HUDEP-2 (cell line): Measurements from ENCODE around the gene ITGB2.

Experiments
- DNase-seq, 76 experiments: peaks; one replicate each; lab custom pipeline; 2025; ENCODE audit not compliant: unreplicated experiment in 76 of 76; lab: John Stamatoyannopoulos, UW

Gene ITGB2

DNA sequence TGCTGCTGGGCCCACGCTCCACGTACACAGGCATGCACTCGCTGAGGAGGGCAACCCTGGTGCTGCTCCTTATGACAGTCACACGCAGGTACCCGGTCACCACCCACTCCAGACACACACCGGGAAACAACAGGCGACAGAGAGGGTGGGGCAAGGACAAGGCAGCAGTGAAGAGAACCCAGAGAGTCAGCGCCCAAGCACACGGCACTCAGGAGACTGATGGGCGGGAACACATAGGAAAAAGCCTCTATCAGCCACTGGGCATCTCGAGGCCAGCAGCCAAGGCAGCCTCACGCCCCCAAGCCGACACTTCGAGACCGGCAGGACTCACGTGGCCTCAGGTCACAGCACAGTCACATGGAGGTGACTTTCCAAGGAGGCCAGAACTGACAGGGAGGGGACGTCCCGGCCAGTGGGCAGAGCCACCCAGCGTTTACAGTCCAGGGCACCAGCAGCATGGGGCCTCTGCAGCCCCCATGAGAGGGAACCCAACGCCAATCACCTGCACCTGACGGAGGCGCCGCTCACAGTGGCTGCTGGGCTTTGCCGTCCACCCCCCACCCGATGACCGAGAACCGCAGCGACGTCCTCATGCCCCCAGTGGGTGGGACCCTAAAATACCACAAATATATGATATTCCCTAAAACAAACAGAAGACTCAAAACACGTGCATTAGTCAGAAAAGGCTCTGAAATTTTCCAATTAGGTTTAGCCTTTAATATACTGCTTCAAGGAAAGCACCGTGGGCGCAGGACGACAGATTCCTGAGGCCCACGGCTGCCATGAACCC is 66.9 kb downstream of the ITGB2 start:
- DNase-seq, result peak in 75 of 76 experiments; percentile 71 to 97 (median 92)

DNA sequence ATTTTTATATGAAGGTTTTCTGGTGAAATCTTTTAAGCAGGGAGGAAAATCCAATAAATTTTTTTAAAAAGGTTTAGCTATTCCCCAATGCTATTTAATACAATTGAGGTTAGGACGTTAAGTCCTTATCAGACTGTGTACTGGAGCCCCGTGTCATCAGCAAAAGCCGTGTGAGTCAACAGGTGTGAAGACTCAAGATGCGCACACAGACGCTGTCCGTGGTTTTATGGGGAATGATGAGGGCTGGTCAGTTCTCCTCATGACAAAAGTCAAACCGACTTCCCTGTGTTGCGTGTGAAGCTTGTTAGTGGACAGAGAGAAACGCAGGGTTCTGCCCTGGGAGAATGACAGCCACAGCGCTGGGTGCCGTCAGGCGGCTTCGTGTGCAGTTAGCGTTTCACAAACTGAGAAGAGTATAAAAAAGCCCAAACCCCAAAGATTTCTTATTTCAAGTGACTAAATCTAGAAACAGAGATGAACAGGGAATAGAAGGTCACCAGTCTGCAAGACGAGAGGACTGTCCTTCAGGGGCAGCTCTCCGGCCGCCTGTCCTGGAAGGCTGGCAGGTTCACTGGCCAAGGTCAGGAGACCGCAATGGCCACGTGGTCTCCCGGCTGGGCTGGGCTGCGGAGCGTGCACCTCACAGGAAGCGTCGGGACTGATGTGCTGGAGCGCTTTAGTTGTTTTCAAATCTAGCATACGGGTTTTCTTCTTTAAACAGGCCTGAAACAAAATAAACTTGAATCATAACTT is 69.6 kb downstream of the ITGB2 start:
- no peak for DNase-seq

- DNase-seq, result no peak
Observed at GRCh38 chr21:44850208-44850800, 70.4 kb downstream of the ITGB2 start.

DNA sequence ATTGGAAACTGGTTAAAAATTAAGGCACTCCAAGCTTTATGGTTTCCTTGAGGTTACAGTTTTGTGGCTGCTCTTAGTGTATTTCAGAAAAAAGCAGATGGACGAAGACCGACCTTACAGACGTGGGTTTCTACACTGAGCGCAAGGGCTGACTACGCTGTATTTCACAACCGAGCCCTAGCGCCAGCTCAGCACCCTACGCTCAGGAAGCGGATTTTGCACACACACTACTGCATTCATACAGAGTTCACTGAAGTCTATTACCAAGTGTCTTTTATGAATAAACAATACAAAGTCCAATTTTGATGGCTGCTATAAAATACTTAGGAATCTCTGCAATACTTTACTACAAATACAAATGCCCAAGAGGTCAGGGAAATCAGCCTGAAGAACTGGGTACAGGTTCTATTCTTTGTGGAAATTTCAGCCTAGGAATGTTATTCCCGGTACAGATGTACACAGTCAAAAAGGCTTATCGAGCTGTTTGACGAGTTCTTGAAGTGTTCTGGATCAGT is 71.0 kb downstream of the ITGB2 start:
- DNase-seq, result no peak

GRCh38 chr21:44848821-44849521 is 71.7 kb downstream of the ITGB2 start:
- no peak for DNase-seq

DNA sequence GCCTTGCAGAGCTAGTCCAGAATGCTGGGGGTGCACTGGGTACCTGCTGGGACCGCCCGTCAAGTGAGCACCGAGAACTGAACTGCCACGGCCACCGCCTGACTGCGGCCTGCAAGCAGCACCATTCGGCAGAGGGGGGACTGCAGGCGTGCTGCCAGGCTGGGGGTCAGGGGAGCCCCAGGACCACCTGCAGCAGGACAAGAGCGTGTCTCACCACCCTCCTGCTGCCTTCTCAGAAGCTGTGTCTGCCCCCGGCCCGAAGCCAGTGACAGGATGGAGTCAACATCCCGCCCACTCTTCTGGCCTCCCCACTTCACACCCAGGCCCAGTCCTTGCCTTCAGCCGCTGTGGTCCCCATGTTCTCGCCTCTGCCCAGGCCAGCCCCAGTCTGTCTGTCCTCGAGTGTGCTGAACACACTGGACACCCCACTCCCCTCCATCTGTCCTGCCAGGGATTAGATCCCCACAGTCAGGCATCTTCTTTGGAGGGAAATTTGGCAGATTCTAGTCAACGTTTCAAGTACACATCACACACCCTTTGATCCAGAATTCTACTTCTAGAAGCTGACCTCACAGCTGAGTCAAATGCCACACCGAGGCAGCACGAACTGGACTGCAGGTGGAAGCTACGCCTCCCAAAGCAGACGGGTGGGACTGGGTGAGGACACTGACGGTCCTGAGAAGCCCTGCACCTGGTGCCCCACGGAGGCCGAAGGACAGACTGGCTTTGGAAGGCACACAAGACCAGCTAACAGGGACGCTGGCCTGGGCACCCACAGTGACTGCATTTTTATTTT is 73.2 kb downstream of the ITGB2 start:
- DNase-seq, result no peak

DNA sequence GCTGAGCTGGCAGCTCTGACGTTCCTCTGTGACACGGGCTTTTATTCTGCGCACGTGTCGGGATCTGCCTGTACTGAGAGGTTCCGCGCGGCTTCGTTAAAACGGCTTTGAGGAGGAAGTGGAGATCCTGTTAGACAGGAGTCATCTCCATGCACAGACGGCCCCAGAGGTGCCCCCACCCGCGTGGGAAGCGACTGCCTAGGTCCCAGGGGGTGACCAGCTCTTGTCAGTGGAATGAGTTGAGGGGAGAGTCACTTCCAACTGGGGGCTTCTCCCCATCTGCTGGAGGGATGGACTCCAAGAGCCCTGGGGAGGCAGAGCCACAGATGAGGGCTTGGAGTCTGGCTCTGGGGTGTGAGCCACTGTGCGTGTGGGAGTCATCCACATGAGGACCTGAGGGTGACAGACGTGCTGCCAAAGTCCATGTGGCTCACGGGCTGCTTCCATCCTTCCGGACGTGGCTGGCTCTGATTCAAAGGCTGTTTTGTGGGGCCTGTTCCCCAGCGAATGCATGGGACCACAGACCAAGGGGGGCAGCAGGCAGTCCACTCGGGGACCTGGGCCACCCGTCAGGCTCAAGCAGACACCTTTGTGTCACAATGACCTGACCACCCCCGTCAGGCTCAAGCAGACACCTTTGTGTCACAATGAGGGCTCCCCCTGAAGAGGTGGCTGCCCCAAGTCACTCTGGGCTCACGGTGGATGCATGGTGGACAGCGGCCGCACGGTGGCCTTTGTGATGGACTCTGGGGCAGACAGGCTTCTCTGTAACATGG is 74.0 kb downstream of the ITGB2 start:
- DNase-seq, result peak in 64 of 76 experiments; percentile 23 to 77 (median 55)

- DNase-seq, result no peak
Observed at GRCh38 chr21:44846224-44846484, 74.5 kb downstream of the ITGB2 start.

GRCh38 chr21:44845418-44846223 is 75.1 kb downstream of the ITGB2 start:
- DNase-seq, result peak in 71 of 76 experiments; percentile 14 to 94 (median 74)

DNA sequence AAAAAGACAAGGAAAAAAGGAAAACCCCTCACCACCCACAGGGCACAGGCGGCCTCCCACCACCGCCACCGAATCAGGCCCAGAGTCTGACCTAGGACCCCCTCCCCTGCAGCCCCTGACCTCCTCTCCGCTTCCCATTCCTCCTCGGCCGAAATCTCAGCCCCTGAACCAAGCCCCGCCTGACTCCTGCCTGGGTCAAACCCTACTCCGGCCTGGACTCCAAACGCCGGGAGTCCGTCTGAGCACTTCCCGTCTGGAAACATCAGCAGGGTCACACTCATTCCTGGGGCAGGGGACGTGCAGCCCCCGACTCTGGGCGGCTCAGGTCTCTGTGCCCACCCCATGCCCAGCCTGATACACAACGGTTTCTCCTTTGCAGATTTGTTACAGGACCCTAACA is 76.4 kb downstream of the ITGB2 start:
- no peak for DNase-seq

DNA sequence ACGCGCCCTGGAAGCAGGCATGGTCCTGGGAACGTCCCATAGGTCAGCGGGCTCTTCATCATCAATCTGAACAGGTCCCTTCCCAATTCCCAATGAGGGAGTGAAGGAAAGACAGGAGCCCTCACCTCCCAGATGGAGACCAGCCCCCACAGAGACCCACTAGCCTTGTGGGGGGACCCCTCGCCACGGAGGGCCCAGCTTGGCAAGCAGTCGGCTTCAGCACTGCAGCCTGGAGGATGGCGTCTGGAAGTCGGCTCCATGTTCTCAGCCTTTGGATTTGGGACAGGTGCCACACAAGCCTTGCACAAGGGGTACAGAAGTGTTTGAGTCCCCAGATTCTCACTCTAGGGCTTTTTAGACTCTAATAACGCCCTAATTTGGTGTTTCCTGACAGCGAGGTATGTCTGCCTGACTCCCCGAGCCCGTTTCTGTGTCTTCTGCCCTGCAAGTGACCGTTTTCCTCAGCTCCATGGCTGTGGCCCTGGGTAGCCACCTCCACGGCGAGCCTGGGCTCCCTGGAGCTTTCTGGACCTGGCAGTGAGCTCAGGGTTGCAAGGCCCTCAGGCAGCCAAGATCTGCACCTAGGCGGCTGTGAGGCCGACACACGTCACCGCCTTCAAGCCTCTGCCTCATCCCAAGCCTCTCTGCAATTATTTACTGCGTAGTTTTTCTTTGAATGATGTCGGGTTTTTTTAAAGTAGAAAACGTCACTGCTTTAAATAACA is 77.8 kb downstream of the ITGB2 start:
- DNase-seq, result no peak

DNA sequence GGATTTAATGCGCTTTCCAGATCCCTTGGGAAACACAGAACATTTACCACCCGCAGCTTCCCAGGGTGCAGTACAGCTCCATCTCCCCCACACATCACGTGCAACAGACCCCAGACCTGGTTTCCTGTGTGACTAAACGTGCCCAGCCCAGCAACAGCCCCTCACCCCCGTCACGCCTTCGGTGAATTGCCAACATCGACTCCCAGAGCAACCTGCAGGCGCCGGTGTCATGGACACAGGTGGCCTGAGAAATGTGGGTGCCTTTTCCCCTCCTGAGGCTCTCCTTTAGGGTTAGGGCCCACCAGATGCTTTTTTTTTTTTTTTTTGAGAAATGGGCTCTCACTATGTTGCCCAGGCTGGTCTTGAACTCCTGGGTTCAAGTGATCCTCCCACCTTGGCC is 78.6 kb downstream of the ITGB2 start:
- DNase-seq, result no peak

DNA sequence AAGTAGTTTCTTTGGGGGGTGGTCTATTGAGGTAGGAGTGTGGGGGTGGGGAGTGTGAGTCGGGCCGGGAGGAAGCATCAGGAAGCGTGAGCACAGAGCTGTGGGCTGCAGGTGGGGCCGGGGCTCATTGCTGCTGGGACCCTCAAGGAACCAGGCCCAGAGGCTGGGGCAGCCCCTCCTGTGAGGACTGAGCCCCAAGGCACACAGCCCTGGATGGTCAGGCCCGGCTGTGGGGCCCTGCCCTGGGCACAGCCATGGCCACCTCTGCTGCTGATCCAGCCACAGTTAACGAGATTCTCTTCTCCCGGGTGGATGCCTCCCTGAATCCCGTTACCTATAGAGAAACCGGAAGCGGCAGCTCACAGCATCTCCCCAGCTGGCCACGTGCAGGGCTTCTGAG is 79.9 kb downstream of the ITGB2 start:
- DNase-seq, result no peak

DNA sequence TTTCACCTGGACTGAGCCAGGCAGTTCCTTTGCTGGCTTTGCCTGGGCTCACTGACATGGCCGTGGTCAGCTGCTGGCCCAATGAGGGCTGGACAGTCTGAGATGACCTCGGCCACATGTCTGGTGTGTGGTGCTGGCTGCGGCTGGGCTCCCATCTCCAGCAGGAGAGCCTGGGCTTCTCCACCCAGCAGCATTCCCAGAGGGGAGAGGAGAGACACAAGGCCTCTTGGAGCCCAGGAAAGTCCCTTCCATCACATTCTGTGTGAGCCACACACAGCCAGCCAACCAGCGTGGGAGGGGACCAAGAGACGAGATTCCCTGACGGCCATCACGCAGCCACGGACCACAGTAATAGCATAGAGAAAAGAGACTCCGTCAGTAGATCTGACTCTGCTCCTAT is 81.7 kb downstream of the ITGB2 start:
- no peak for DNase-seq

DNA sequence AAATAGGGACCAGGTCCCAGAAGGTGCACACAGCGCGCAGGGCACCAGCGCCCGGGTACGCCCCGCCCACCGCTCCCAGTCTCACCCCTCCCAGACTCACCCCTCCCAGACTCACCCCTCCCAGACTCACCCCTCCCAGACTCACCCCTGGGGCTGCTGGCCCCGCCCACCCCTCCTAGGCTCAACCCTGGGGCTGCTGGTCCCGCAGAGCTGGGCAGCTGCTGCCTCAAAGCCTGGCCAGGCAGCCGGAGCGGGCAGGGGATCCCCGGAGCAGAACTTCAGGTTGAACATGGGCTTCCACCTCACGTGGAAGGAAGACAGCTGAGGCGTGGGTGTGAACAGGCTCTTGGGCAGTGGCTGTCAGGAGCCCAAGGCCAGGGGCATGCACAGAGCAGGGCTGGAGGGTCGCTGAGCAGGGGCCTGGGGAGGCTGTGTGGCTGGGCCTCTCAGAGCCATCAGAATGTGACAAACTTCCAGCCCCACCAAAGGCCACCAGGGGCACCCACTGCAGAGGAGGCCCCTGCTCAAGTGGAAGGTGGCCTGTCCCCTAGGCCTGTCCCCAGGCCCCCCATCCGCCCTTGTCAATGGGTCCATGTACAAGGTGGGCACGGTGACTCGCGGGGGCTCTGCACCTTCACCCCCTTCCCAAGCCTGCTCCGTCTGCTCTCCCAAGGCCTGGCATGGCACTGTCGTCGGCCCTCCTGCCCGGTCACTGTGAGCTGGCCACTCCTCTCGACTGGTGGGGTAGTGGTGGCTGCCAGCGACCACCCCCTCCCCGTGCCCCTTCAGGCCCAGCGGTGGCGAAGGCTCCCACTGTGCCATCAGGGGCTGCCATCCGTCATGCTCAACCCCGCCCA is 82.4 kb downstream of the ITGB2 start:
- peak in 48 of 76 experiments; percentile 20 to 73 (median 48) for DNase-seq

- DNase-seq, result no peak
Observed at GRCh38 chr21:44837537-44837936, 83.2 kb downstream of the ITGB2 start.
